ENCODE measurements around the gene HIPK2.

DNA sequence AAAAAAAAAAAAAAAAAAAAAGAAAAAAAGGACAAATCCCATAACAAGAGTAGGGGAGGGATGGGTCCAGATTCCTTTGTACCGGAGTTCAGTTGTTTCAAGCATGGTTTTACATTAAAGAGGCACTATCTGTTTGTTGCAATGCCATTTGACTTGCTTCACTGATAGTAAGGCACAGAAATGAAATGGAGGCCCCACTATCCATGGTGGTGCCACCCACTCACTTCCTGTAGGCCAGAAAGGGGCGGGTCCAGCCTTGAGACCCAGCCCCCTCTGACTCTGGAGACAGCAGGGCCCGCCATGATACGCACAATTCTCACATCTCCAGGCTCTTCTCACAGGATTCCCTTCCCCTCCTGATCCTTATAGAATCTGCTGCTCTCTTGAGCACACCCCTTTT lies 154.3 kb downstream of the HIPK2 start:
- TF ChIP-seq, protein P1, sequence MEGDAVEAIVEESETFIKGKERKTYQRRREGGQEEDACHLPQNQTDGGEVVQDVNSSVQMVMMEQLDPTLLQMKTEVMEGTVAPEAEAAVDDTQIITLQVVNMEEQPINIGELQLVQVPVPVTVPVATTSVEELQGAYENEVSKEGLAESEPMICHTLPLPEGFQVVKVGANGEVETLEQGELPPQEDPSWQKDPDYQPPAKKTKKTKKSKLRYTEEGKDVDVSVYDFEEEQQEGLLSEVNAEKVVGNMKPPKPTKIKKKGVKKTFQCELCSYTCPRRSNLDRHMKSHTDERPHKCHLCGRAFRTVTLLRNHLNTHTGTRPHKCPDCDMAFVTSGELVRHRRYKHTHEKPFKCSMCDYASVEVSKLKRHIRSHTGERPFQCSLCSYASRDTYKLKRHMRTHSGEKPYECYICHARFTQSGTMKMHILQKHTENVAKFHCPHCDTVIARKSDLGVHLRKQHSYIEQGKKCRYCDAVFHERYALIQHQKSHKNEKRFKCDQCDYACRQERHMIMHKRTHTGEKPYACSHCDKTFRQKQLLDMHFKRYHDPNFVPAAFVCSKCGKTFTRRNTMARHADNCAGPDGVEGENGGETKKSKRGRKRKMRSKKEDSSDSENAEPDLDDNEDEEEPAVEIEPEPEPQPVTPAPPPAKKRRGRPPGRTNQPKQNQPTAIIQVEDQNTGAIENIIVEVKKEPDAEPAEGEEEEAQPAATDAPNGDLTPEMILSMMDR (IDR thresholded peaks at IDR 0.05): no peak
- no peak for TF ChIP-seq POLR2A (IDR thresholded peaks at IDR 0.05)
